Thoracic aorta (tissue), 2 donors: ENCODE data around the gene MPV17L2. TPM values are rescaled to one million over a fixed set of nuclear protein-coding genes. Genes with fewer than 3 reads are reported as not detected.

Experiments
- ATAC-seq: fragments of 150-250 bp; one replicate; pipeline ENCODE4 v1.8.0; 2017; ENCODE audit warnings: low read depth; ENCODE audit not compliant: insufficient number of reproducible peaks, low FRiP score
- DNase-seq: peaks from one replicate; pipeline ENCODE4 v3.0.0-alpha.2; 2020; ENCODE audit warnings: low spot score
- H3K27ac ChIP-seq, 2 donors: fragments of 200-600 bp; sonication (generic); 1 replicate in 1 of 2; 2 replicates in 1 of 2; pipeline ENCODE4 v1.5.1; 2016; ENCODE audit warnings: mild to moderate bottlenecking in 2 of 2, moderate library complexity in 2 of 2
- H3K27me3 ChIP-seq: fragments of 200-600 bp; sonication (generic); replicated peaks from 2 replicates; pipeline ENCODE4 v1.6.0; 2016; ENCODE audit warnings: mild to moderate bottlenecking; ENCODE audit not compliant: insufficient read depth
- H3K36me3 ChIP-seq: fragments of 200-600 bp; sonication (generic); one replicate; pipeline ENCODE4 v1.5.1; 2016
- H3K4me1 ChIP-seq, 2 donors: fragments of 200-600 bp; sonication (generic); 1 replicate in 1 of 2; 2 replicates in 1 of 2; pipeline versions ENCODE4 v1.5.1 to v1.6.0; 2016; ENCODE audit warnings: low read depth in 2 of 2, mild to moderate bottlenecking in 1 of 2; ENCODE audit not compliant: control insufficient read depth in 1 of 2
- H3K4me3 ChIP-seq: fragments of 200-600 bp; sonication (generic); 2 replicates; pipeline ENCODE4 v1.5.1; 2016; ENCODE audit warnings: mild to moderate bottlenecking
- H3K9me3 ChIP-seq: fragments of 200-600 bp; sonication (generic); 2 replicates; pipeline ENCODE4 v1.5.1; 2016
- total RNA-seq, 2 donors: library from RNA; depleted of rRNA; stranded (reverse); fragments of >200 nt; gene quantifications; one replicate each; pipeline versions ENCODE4 v1.1.0 to v1.2.3, GENCODE V29; 2016
- TF ChIP-seq, protein P1 (sequence below): fragments of 200-600 bp; sonication (generic); IDR thresholded peaks from one replicate; pipeline ENCODE4 v1.5.1; 2019; ENCODE audit warnings: antibody characterized with exemption

MPV17L2 gene
- total RNA-seq, 2 donors from 2014 or later, result 10.6 to 16.1 TPM

DNA sequence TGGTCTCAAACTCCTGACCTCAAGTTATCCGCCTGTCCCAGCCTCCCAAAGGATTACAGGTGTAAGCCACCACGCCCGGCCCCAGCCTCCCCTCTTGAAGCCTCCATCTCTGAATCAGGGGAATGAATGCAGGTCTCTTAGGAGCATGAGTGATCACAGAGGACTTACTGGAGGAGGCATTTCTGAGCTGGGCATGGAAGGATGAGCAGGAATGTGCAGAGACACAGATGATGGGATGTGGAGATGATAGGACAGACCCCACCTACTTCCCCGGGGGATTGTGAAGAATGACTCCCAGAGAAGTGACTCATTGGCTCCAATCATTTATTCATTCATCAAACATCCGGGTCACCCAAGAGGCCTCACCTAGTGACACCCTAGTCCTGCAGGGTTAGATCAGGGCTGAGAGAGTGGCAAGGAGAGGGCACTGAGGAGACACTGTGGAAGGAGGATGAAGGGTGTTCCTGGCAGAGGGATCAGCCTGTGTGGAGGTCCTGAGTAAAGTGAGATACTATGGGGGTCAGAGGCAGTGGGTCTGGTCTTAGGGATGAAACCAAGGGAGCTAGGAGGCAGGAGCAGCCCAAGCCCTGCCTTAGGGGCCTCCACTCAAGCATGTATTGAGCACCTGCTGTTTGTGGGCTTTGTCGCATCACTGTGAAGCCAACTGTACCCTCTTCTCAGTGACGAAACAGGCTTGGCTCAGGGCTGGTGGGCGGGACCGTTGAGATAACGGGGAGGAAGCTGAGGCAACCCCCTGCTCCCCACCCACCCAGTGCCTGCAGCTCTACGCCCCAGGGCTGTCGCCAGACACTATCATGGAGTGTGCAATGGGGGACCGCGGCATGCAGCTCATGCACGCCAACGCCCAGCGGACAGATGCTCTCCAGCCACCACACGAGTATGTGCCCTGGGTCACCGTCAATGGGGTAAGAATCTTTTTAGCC is 16.4 kb upstream of the MPV17L2 start:
- no peaks in the 10 kb centered on the region for H3K36me3 ChIP-seq
- TF ChIP-seq, protein P1, sequence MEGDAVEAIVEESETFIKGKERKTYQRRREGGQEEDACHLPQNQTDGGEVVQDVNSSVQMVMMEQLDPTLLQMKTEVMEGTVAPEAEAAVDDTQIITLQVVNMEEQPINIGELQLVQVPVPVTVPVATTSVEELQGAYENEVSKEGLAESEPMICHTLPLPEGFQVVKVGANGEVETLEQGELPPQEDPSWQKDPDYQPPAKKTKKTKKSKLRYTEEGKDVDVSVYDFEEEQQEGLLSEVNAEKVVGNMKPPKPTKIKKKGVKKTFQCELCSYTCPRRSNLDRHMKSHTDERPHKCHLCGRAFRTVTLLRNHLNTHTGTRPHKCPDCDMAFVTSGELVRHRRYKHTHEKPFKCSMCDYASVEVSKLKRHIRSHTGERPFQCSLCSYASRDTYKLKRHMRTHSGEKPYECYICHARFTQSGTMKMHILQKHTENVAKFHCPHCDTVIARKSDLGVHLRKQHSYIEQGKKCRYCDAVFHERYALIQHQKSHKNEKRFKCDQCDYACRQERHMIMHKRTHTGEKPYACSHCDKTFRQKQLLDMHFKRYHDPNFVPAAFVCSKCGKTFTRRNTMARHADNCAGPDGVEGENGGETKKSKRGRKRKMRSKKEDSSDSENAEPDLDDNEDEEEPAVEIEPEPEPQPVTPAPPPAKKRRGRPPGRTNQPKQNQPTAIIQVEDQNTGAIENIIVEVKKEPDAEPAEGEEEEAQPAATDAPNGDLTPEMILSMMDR, result no peak
- H3K4me1 ChIP-seq, result peaks cover 6 to 12% of the 10 kb centered on the region in 2 donors
- DNase-seq (no peak), ATAC-seq (no peak)
- no peaks in the 10 kb centered on the region for H3K27me3 ChIP-seq
- H3K27ac ChIP-seq, result no peak overlapping the region
- H3K9me3 ChIP-seq, result no peaks in the 10 kb centered on the region
- no peak overlapping the region for H3K4me3 ChIP-seq

GRCh38 chr19:18179957-18180356 is 13.1 kb upstream of the MPV17L2 start:
- H3K27me3 ChIP-seq, result no peaks in the 10 kb centered on the region
- no peaks in the 10 kb centered on the region for H3K9me3 ChIP-seq
- TF ChIP-seq, protein P1, result no peak
- DNase-seq (no peak), ATAC-seq (no peak)
- H3K4me3 ChIP-seq, result no peak overlapping the region
- H3K27ac ChIP-seq, result no peak overlapping the region
- H3K4me1 ChIP-seq, result no peaks in the 10 kb centered on the region
- no peaks in the 10 kb centered on the region for H3K36me3 ChIP-seq

- TF ChIP-seq, protein P1, result no peak
- DNase-seq (no peak), ATAC-seq (no peak)
- Histone ChIP-seq H3K27me3 (no peaks in the 10 kb centered on the region), H3K9me3 (no peaks in the 10 kb centered on the region), H3K4me1 (no peaks in the 10 kb centered on the region), H3K4me3 (no peak overlapping the region), H3K36me3 (no peaks in the 10 kb centered on the region), H3K27ac (no peak overlapping the region)
Measured at GRCh38 chr19:18183529-18183928, 9.5 kb upstream of the MPV17L2 start.

DNA sequence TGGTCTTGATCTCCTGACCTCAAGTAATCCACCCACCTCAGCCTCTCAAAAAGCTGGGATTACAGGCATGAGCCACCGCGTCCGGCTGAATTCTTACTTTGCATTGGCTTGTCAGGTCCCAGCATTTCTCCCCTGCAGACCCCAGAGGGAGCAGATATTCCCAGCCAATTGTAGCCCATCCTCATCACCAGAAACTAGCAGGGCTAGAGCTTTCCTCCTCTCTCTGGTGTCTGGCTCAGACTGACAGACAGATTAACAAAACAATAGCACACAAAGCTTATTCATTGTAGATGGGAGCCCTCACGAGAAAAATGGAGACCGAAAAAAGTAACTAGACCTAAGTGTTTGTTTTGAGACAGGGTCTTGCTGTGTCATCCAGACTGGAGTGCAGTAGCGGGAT is 7.5 kb upstream of the MPV17L2 start:
- Histone ChIP-seq H3K27me3 (no peaks in the 10 kb centered on the region), H3K4me1 (no peaks in the 10 kb centered on the region), H3K9me3 (no peaks in the 10 kb centered on the region), H3K36me3 (no peaks in the 10 kb centered on the region), H3K27ac (no peak overlapping the region), H3K4me3 (no peak overlapping the region)
- no peak for ATAC-seq
- DNase-seq, result no peak
- TF ChIP-seq, protein P1, result no peak

- no peaks in the 10 kb centered on the region for H3K27me3 ChIP-seq
- H3K4me3 ChIP-seq, result no peak overlapping the region
- TF ChIP-seq, protein P1, result no peak
- peaks cover 8 to 13% of the 10 kb centered on the region in 2 donors for H3K4me1 ChIP-seq
- no peak for DNase-seq
- H3K36me3 ChIP-seq, result no peaks in the 10 kb centered on the region
- no peak for ATAC-seq
- H3K27ac ChIP-seq, result no peak overlapping the region
- H3K9me3 ChIP-seq, result no peaks in the 10 kb centered on the region
Measured at GRCh38 chr19:18190278-18190677, 2.7 kb upstream of the MPV17L2 start.
